Adrenal gland (tissue), 19 donors: ENCODE data around the gene TRAK1. TPM values are rescaled to one million over a fixed set of nuclear protein-coding genes. Genes with fewer than 3 reads are reported as not detected.

Experiments
- DNase-seq, 7 donors: peaks; one replicate each; pipeline ENCODE4 v3.0.0-alpha.2; 2019 to 2020
- H3K27ac ChIP-seq, 5 donors: fragments of 200-600 bp; sonication (generic) in 4 of 5; 1 replicate in 3 of 5; 2 replicates in 2 of 5; pipeline versions ENCODE4 v1.5.1 to v1.8.0; 2016 to 2020; ENCODE audit warnings: mild to moderate bottlenecking in 1 of 5
- H3K27me3 ChIP-seq: fragments of 200-600 bp; 2 replicates; pipeline ENCODE4 v1.8.0; 2021
- H3K36me3 ChIP-seq, 2 donors: fragments of 200-600 bp; replicated peaks in 1 of 2; 1 replicate in 1 of 2; 2 replicates in 1 of 2; pipeline versions ENCODE4 v1.5.1 to v1.8.0; 2018 to 2022
- H3K4me1 ChIP-seq, 2 donors: fragments of 200-600 bp; replicated peaks in 1 of 2; 1 replicate in 1 of 2; 2 replicates in 1 of 2; pipeline versions ENCODE4 v1.5.1 to v1.8.0; 2018 to 2021
- H3K4me3 ChIP-seq, 4 donors: fragments of 200-600 bp; sonication (generic) in 3 of 4; one replicate each; pipeline ENCODE4 v1.5.1; 2016 to 2018
- H3K9me3 ChIP-seq, 3 donors: fragments of 200-600 bp; sonication (generic) in 1 of 3; replicated peaks in 1 of 3; 1 replicate in 2 of 3; 2 replicates in 1 of 3; pipeline versions ENCODE4 v1.5.1 to v1.8.0; 2016 to 2021
- POLR2A ChIP-seq, 2 donors: fragments of 450-650 bp; IDR thresholded peaks; one replicate each; pipeline ENCODE4 v1.6.1; 2017; ENCODE audit warnings: antibody characterized with exemption in 2 of 2, mild to moderate bottlenecking in 2 of 2, moderate library complexity in 1 of 2
- WGBS, 4 donors: extraction: QIAGEN DNeasy Blood & Tissue Kit in 2 of 4; methylation state at CpG; one replicate each; pipeline versions ENCODE4 v1.1.5 to v1.1.7; 2013 to 2017; 5-methylcytosine and 5-hydroxymethylcytosine counted together
- intact Hi-C, 2 donors: fragments of 100-400 bp; cut with DNase I; formaldehyde crosslinking; loops; one replicate each; pipeline versions ENCODE4 v1.14.1 to v1.15.0; 2022 to 2023
- long read RNA-seq, 10 donors: library from polyadenylated mRNA in 3 of 10; unstranded in 2 of 10; stranded (forward) in 1 of 10; transcript quantifications; one replicate each; pipeline ENCODE4 v2.0.0 and lab custom pipeline, GENCODE V29; 2021 to 2026
- polyA plus RNA-seq, 3 donors: library from polyadenylated mRNA; stranded (reverse); fragments of 200-250 nt in 2 of 3; fragments of 350-450 nt in 1 of 3; fragmentation: Illumina TruSeq in 1 of 3; extraction: RNeasy Lipid Tissue Mini Kit (QIAGEN cat#74804) in 1 of 3; gene quantifications; one replicate each; pipeline ENCODE4 v1.2.3, GENCODE V29; 2013 to 2014
- total RNA-seq, 9 donors: library from RNA; depleted of rRNA in 4 of 9; stranded (reverse); fragments of >200 nt in 4 of 9; fragments of 120-200 nt in 1 of 9; fragmentation: NEBNext Ultra II Directional in 1 of 9; extraction: Animal tissue kit (Norgen Biotek cat#: 25700) in 1 of 9; gene quantifications; one replicate each; pipeline versions ENCODE4 v1.1.0 to v1.2.4, GENCODE V29; 2013 to 2023
- TF ChIP-seq, protein P1 (sequence below), 6 experiments: fragments of 450-650 bp in 4 of 6; fragments of 200-600 bp in 2 of 6; sonication (generic) in 1 of 6; IDR thresholded peaks; 1 replicate in 5 of 6; 2 replicates in 1 of 6; pipeline versions ENCODE4 v1.5.1 to v1.8.0; 2016 to 2021; ENCODE audit warnings: antibody characterized with exemption in 6 of 6, mild to moderate bottlenecking in 2 of 6, moderate library complexity in 1 of 6
- donor health status: healthy with polysubstance abuse.
- donor health status: Bipolar disorder and iron deficiency.
- donor health status: DM: yes; HTN: yes; CAD: no.
- donor health status: DM: no; HTN: no; CAD: no.
- donor health status: DM: no; HTN: no; CAD: no.
- donor health status: DM: yes; HTN: yes; CAD: no.

TRAK1 gene
- total RNA-seq = 10 to 100 TPM; 24.6 to 38.1 (median 26.5) TPM
- 10 to 100 TPM; 13.1 to 20.1 (median 18.7) TPM for polyA plus RNA-seq
- long read RNA-seq, donor 1 = 0 reads
- long read RNA-seq, donor 2 = 0 reads
- long read RNA-seq, donor 3 = 0 reads
- long read RNA-seq, donor 4, partial matches to known transcripts = 0 of 2 reads
- long read RNA-seq, donor 4, other reads (novel, unspliced or antisense) = 2 of 2 reads
- long read RNA-seq, donor 5, full-length matches to known transcripts = 2 of 46 reads
- long read RNA-seq, donor 5, partial matches to known transcripts = 29 of 46 reads
- long read RNA-seq, donor 5, other reads (novel, unspliced or antisense) = 15 of 46 reads
- long read RNA-seq, donor 6, partial matches to known transcripts = 4 of 6 reads
- long read RNA-seq, donor 6, other reads (novel, unspliced or antisense) = 2 of 6 reads
- long read RNA-seq, donor 7 = 0 reads
- long read RNA-seq, donor 8, partial matches to known transcripts = 15 of 15 reads
- long read RNA-seq, donor 8, other reads (novel, unspliced or antisense) = 0 of 15 reads
- long read RNA-seq, donor 9, partial matches to known transcripts = 9 of 9 reads
- long read RNA-seq, donor 9, other reads (novel, unspliced or antisense) = 0 of 9 reads
- long read RNA-seq, donor 10 = 0 reads

DNA sequence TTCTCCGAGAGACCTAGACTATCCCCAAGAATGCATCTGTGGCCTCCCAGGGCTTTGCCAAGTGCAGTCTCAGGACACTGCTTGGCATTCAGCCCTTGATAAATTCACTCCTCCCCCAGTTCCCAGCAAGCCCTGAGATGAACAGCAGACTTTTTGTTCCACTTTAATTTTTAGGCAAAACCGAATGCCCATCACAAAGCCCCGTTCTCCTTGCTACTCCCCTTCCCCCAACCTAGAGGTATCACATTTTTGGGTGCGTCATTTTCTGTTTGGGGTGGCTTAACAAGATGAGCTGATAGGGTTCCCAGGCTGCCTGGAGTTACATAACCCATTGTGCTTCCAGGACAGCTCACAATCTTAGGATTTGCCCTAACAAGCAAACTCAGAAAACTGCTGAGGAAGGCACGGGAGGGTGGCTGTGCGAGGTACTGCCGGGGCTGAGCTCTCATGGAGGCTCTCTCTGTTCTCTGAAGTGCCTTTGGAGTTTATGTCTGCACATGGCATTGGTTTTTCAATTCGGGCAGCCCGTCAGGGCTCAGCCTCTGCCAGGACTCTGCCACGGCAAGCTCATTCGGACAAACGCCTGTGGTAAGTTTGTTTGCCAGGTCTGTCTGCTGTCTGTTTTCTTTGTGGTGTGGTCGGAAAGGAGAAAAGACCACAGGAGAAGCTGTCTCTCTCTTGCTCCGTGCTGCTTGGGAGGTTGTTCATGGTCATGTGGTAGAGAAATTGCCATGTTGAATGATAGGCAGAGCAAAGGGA is at the start of gene TRAK1:
TSS of gene TRAK1 (plus strand) at position 385 of the 759 bp plus-strand sequence. CDS start at position 498, 113 bp downstream.
- Histone ChIP-seq H3K4me3 (no peak within 1 kb of the TSS), H3K27me3 (no peaks in the 10 kb centered on the region), H3K36me3 (peaks cover 0 to 5% of the 10 kb centered on the region in 2 donors), H3K4me1 (peaks cover 0 to 5% of the 10 kb centered on the region in 2 donors), H3K27ac (peak within 1 kb of the TSS in 3 of 5 donors; percentile 11 to 54 (median 27)), H3K9me3 (no peaks in the 10 kb centered on the region)
- DNase-seq = peak in 6 of 7 donors; percentile 38 to 69 (median 59)
- intact Hi-C loops = loop anchor here in 1 of 2 donors (10.0 kb wide), 2 partner anchors 76 to 196 kb away; no protein-coding TSS in a partner anchor
- 71 to 85% (median 78%) methylated on average over 13 to 14 of the region's 14 CpGs for WGBS, 4 donors
- no peak for TF ChIP-seq POLR2A (IDR thresholded peaks at IDR 0.05)
- TF ChIP-seq, protein P1, sequence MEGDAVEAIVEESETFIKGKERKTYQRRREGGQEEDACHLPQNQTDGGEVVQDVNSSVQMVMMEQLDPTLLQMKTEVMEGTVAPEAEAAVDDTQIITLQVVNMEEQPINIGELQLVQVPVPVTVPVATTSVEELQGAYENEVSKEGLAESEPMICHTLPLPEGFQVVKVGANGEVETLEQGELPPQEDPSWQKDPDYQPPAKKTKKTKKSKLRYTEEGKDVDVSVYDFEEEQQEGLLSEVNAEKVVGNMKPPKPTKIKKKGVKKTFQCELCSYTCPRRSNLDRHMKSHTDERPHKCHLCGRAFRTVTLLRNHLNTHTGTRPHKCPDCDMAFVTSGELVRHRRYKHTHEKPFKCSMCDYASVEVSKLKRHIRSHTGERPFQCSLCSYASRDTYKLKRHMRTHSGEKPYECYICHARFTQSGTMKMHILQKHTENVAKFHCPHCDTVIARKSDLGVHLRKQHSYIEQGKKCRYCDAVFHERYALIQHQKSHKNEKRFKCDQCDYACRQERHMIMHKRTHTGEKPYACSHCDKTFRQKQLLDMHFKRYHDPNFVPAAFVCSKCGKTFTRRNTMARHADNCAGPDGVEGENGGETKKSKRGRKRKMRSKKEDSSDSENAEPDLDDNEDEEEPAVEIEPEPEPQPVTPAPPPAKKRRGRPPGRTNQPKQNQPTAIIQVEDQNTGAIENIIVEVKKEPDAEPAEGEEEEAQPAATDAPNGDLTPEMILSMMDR (IDR thresholded peaks at IDR 0.05) = peak in 1 of 6 experiments; percentile 12

DNA sequence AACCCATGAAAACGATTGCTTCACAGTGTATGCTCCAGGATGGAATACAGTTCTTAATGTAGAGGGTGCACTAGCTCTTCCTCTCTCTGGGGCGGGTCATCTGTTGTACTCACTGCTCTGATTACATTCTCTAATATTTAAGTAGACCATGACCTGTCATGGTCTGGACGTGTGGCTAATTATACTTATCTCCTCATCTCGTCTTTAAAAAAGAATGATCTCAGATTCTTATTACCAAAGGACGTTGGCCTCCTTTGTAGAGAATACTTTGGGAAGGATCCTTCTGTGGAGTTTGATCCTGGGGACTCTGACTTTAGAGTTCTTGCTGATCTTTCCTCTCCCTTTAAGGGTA is 48.4 kb upstream of the TRAK1 start:
- Histone ChIP-seq H3K27ac (peak overlapping the region in 2 of 5 donors; percentile 39 to 54), H3K4me3 (no peak overlapping the region), H3K27me3 (no peaks in the 10 kb centered on the region), H3K4me1 (peaks cover 20 to 36% of the 10 kb centered on the region in 2 donors), H3K9me3 (no peaks in the 10 kb centered on the region), H3K36me3 (no peaks in the 10 kb centered on the region)
- 32 to 40% (median 37%) methylated on average over 5 of the region's 5 CpGs for WGBS, 4 donors
- no peak for TF ChIP-seq POLR2A (IDR thresholded peaks at IDR 0.05)
- TF ChIP-seq, protein P1 (IDR thresholded peaks at IDR 0.05) = no peak
- peak in 1 of 7 donors; percentile 5 for DNase-seq
- intact Hi-C loops = no loop called here

DNA sequence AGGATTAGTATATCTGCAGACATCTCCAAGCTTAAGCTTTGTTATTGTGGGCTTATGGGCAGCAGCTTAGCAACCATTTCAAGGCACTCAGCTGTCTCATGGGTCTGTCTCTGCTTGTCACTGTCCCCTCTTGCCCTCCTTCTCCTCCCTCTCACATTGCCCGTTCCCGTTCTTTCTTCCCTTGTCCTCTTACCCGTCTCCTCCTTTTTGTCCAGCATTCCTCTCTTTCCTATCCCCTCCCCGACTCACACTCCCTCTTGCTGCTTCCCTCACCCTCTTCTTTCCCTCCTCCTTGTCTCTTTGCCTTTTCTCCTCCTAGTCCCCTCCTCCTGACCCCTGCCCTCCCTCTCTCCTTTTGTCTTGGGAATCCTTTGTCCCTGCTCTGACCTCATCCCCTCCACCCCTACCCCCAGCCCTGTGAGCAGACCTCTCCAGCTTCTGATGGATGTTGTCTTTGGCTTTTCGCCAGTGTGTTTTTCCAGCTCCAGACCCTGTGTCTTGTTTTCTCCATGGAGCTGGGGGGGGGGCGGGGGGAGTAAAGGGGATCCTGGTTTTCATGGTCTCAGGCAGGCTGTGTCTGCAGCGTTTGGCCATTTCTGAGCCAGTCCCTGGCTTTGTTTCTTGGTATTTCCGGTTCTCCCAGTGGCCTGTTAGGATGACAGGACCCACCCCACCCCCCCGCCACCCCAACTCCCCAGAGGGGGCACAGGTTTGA is 47.9 kb upstream of the TRAK1 start:
- WGBS, 4 donors = 44 to 50% (median 47%) methylated on average over 9 of the region's 9 CpGs
- peak overlapping the region in 2 of 5 donors; percentile 39 to 54 for H3K27ac ChIP-seq
- H3K36me3 ChIP-seq = no peaks in the 10 kb centered on the region
- intact Hi-C loops = no loop called here
- TF ChIP-seq POLR2A (IDR thresholded peaks at IDR 0.05) = no peak
- TF ChIP-seq, protein P1 (IDR thresholded peaks at IDR 0.05) = no peak
- peaks cover 20 to 36% of the 10 kb centered on the region in 2 donors for H3K4me1 ChIP-seq
- H3K9me3 ChIP-seq = no peaks in the 10 kb centered on the region
- no peak overlapping the region for H3K4me3 ChIP-seq
- H3K27me3 ChIP-seq = no peaks in the 10 kb centered on the region
- DNase-seq = peak in 6 of 7 donors; percentile 40 to 67 (median 47)
